ENCODE data around the gene GPR107. TPM values are rescaled to one million over a fixed set of nuclear protein-coding genes. Genes with fewer than 3 reads are reported as not detected.
"Not testable (repeated sequence)": the region's sequence is repeated elsewhere in the genome, so short reads cannot be mapped to it uniquely, and the experiment has no call there.

GPR107 gene
- 11.4 and 20.0 TPM in 2 replicates for total RNA-seq (2014; rRNA removed; shearing (Covaris generic); ENCODE audit: low replicate concordance)

DNA sequence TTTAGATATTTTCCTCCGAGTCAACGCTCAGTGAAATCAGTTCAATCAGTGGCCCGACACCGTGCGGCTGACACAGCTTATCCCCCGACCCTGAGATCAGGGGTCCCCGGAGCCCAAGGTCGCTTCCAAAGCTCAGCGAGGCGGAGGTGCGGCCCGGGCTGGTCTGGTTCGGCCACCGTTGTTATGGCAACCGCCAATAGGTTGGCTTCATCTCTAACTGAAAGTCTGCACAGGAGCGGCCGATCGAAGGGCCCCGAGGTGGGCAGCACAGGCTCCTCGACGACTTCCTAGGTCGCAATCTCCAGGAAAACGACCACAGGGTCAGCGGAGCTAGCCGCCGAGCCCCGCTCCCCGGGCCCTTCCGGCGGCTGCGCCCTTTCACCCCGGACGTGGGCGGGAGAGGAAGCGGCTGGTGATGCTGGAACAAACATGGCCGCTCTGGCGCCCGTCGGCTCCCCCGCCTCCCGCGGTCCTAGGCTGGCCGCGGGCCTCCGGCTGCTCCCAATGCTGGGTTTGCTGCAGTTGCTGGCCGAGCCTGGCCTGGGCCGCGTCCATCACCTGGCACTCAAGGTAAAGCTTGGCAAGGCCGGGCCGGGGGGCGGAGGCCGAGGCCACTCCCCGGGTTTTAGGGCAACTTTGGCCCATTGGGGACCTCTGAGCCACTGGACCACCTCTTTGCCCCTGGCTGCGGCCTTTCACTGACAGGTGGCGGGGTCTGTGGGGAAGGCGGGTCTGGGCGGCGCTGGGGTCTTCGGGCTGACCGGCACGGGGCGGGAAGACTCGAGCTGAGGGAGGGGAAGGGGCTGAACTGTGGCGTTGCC, at the start of gene GPR107:
GPR107 (plus strand) TSS at position 403 of the 821 bp plus-strand sequence; CDS start at position 430, 27 bp downstream.
- in situ Hi-C loops (cut with HindIII; ENCODE audit: low pct_unique_long_range_greater_than_20kb, low sequenced_read_pairs) = no loop called here
- DNase-seq (ENCODE audit: low read depth) = peak; percentile 80

- DNase-seq (ENCODE audit: low read depth) = no peak
- in situ Hi-C loops (cut with HindIII; ENCODE audit: low pct_unique_long_range_greater_than_20kb, low sequenced_read_pairs) = no loop called here
These were observed 49.7 kb upstream of the GPR107 start for GRCh38 chr9:130003943-130004552.

DNA sequence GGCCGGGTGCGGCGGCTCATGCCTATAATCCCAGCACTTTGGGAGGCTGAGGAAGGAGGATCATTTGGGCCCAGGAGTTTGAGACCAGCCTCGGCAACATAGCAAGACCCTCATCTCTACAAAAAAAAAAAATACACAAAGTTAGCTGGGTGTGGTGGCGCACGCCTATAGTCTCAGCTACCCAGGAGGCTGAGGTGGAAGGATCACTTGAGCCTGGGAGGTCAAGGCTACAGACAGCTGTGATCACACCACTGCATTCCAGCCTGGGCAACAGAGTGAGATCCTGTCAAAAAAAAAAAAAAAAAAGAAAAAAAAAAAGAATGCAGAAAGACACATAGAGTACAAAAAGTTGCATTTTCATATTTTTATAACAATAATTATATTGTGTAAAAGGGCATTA, 46.8 kb upstream of the GPR107 start:
- in situ Hi-C loops (cut with HindIII; ENCODE audit: low pct_unique_long_range_greater_than_20kb, low sequenced_read_pairs) = not testable (repeated sequence)

GRCh38 chr9:130008538-130008937, 45.2 kb upstream of the GPR107 start:
- no peak for DNase-seq (ENCODE audit: low read depth)
- in situ Hi-C loops (cut with HindIII; ENCODE audit: low pct_unique_long_range_greater_than_20kb, low sequenced_read_pairs) = no loop called here

More for the DNA sequence above, 46.8 kb upstream of the GPR107 start:
- DNase-seq (ENCODE audit: low read depth) = not testable (repeated sequence)

- in situ Hi-C loops (cut with HindIII; ENCODE audit: low pct_unique_long_range_greater_than_20kb, low sequenced_read_pairs); DNase-seq (ENCODE audit: low read depth): not testable (repeated sequence)
These were observed 44.2 kb upstream of the GPR107 start for GRCh38 chr9:130009546-130009945.

GRCh38 chr9:130010151-130010988, 43.3 kb upstream of the GPR107 start:
- in situ Hi-C loops (cut with HindIII; ENCODE audit: low pct_unique_long_range_greater_than_20kb, low sequenced_read_pairs) = no loop called here
- peak; percentile 65 for DNase-seq (ENCODE audit: low read depth)

DNA sequence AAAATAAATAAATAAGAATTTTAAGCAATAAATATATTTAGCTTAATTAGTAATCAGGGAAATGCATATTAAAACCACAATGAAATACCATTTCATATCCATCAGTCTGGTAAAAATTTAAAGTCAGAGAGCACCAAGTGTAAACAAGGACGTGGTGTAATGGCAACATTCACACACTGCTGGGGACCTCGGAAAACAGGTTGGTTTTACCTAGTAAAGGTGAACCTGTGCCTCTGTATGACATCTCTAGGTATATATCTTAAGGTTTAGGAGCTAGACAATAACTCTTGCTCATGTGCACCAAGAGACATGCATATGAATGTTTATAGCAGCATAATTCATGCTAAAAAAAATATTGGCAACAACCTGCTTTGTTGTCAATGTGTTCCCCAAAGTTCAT, 40.4 kb upstream of the GPR107 start:
- in situ Hi-C loops (cut with HindIII; ENCODE audit: low pct_unique_long_range_greater_than_20kb, low sequenced_read_pairs) = no loop called here
- no peak for DNase-seq (ENCODE audit: low read depth)

- no peak for DNase-seq (ENCODE audit: low read depth)
- in situ Hi-C loops (cut with HindIII; ENCODE audit: low pct_unique_long_range_greater_than_20kb, low sequenced_read_pairs) = no loop called here
These were observed 38.2 kb upstream of the GPR107 start for GRCh38 chr9:130015353-130016019.

GRCh38 chr9:130017076-130017475, 36.6 kb upstream of the GPR107 start:
- in situ Hi-C loops (cut with HindIII; ENCODE audit: low pct_unique_long_range_greater_than_20kb, low sequenced_read_pairs) = no loop called here
- no peak for DNase-seq (ENCODE audit: low read depth)

GRCh38 chr9:130017510-130017909, 36.2 kb upstream of the GPR107 start:
- peak; percentile 46 for DNase-seq (ENCODE audit: low read depth)
- in situ Hi-C loops (cut with HindIII; ENCODE audit: low pct_unique_long_range_greater_than_20kb, low sequenced_read_pairs) = not testable (repeated sequence)

DNA sequence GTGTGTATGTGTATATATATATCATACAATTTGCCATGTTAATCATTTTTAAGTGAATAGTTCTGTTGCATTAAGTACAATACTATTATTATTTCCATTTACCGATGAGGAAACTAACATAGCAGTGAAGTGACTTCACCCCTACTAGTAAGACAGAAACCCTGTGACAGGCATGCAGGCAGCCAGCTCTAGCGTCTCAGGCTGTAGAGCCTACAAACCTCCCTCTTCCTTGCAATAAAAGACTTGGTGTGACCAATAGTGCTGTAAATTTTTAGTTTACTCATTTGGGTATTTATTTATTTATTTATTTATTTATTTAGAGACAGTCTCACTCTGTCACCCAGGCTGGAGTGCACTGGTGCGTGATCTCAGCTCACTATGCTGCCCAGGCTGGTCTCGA, 35.4 kb upstream of the GPR107 start:
- in situ Hi-C loops (cut with HindIII; ENCODE audit: low pct_unique_long_range_greater_than_20kb, low sequenced_read_pairs) = no loop called here
- peak; percentile 22 for DNase-seq (ENCODE audit: low read depth)

- no peak for DNase-seq (ENCODE audit: low read depth)
- in situ Hi-C loops (cut with HindIII; ENCODE audit: low pct_unique_long_range_greater_than_20kb, low sequenced_read_pairs) = no loop called here
These were observed 33.1 kb upstream of the GPR107 start for GRCh38 chr9:130020618-130021017.

DNA sequence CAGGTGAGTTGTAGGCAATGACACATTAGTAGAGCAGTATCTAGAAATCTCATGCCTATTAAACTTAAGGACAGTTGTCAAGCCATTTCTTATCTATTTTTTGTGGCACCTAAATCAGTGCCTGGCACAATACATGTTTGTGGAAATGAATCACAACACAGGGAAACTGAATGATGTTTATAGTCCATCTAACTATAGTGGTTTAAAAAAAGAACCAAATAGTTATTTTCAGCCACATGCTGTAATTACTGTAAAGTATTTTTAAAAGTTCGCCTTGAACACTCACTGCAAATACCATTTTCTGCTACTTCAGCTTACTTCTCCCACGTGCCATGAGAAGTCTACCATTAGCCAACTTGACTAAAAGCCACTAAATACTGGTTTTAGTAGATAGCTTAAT, 32.6 kb upstream of the GPR107 start:
- no peak for DNase-seq (ENCODE audit: low read depth)
- in situ Hi-C loops (cut with HindIII; ENCODE audit: low pct_unique_long_range_greater_than_20kb, low sequenced_read_pairs) = no loop called here

DNA sequence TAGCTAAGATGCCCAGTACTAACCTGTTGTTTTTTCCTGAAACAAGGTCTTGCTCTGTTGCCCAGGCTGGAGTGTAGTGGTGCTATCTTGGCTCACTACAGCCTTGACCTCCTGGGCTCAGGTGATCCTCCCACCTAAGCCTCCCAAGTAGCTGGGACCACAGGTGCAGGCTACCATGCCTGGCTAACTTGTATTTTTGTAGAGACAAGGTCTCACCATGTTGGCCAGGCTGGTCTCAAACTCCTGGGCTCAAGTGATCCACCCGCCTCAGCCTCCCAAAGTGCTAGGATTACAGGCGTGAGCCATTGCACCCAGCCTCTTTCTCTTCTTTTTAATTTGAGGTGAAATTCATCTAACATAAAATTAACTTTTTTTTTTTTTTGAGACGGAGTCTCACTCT, 31.9 kb upstream of the GPR107 start:
- DNase-seq (ENCODE audit: low read depth); in situ Hi-C loops (cut with HindIII; ENCODE audit: low pct_unique_long_range_greater_than_20kb, low sequenced_read_pairs): not testable (repeated sequence)

GRCh38 chr9:130022566-130023143, 31.1 kb upstream of the GPR107 start:
- in situ Hi-C loops (cut with HindIII; ENCODE audit: low pct_unique_long_range_greater_than_20kb, low sequenced_read_pairs) = no loop called here
- no peak for DNase-seq (ENCODE audit: low read depth)

GRCh38 chr9:130023144-130023787, 30.4 kb upstream of the GPR107 start:
- DNase-seq (ENCODE audit: low read depth) = peak; percentile 98
- in situ Hi-C loops (cut with HindIII; ENCODE audit: low pct_unique_long_range_greater_than_20kb, low sequenced_read_pairs) = no loop called here

DNA sequence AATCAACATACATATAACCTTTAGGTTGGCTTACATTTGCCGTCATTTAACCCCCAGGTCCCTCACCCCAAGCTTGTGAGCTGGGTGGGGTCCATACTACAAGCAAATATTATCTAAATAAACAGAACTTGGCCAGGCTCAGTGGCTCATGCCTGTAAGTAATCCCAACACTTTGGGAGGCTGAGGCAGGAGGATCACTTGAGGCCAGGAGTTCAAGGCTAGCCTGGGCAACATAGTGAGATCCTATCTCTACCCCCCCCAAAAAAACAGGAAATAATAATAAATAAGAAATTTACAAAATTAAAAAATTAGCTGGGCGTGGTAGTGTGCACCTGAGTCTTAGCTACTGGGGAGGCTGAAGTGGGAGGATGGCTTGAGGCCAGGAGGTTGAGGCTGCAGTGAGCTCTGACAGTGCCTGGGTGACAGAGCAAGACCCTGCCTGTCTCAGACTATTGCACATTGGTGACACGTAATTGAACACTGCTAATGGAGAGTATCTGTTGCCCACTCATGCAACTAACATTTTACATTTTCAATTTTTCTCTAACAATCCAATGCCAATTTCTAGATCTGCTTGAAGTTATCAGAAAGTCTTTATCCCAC, 29.6 kb upstream of the GPR107 start:
- in situ Hi-C loops (cut with HindIII; ENCODE audit: low pct_unique_long_range_greater_than_20kb, low sequenced_read_pairs) = no loop called here
- DNase-seq (ENCODE audit: low read depth) = no peak
